ENCODE measurements around the gene SLC6A17. TPM values are rescaled to one million over a fixed set of nuclear protein-coding genes. Genes with fewer than 3 reads are reported as not detected.

Gene SLC6A17
- total RNA-seq, 1 donor from 2014 or later, result not detected

DNA sequence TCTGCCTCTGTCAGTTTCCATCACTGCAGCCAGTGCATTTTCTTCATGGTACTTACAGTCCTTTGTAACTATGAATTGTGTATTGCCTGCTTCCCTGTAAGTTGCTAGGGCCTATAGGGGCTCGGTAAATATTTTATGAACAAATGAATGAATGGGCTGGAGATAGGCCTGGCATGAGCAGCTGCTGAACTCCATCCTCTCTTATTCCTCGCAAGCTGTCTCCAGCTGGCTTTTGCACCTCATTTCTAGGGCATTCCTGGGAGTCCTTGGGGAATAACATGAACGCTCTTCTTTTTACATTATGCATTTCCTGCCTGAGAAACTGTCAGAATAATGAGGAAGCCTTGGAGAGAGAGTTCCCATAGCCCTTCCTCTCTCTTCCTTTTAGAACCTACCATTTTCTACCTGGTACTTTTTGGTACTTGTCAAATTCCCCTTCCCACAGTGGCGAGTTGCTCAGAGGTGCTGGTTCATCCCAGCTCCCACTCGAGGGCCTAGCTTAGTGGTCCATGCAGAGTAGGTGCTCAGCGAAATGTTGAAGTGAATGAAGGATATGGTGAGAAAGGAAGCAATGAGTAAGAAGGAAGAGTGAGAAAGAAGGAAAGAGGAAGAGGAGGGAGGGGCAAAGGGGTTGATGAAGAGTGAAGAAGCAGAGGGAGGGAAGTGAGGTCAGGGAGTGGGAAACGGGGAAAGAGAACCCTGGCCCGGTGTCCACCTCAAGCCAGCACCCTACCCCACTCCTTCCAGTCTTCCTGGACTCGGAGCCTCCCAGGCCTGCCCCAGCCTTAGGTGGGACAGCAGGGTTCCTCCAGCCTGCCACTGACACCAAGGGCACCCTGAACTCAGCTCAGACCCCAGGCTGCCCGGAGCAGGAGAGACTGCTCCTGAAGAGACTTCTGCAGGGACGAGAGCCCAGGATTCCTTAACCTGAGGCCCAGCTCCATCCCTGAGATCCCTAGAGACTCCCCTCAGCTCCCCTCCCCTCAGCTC lies 89.4 kb downstream of the SLC6A17 start:
- DNase-seq (ENCODE audit: low spot score), result no peak

DNA sequence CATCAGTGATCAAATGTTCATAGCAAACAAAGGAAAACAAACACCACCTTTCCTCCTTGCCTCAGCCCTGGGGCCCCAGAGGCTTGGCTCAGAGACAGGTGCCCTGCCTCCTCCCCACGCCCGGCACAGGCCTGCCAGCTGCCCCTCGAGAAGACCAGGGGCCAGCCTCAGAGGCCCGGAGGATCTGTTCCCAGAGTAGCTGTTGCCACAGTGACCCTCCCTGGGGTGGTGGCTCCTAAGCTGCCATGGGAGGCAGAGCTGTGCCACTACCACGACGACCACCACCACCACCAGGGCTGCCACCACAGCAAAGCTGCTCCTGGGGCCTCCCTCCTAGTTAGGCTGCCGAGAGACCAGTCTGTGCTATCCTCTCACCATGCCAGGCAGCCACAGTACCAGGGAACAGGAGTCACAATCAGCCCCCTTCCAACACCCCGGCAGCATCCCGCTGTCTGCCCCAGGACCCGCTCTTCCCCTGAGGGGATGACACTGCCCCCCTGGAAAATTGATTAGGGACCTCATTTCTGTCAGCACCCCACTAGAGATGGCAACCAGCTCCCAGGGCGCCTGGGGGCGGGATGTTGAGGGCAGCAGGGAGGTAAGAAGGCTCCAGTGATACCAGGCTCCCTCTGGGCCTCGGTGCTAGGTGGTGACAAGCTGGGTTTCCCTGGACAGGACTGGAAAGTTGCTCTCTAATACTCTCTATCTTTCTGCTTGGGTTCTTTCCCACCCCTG lies 90.3 kb downstream of the SLC6A17 start:
- DNase-seq (ENCODE audit: low spot score), result no peak

DNA sequence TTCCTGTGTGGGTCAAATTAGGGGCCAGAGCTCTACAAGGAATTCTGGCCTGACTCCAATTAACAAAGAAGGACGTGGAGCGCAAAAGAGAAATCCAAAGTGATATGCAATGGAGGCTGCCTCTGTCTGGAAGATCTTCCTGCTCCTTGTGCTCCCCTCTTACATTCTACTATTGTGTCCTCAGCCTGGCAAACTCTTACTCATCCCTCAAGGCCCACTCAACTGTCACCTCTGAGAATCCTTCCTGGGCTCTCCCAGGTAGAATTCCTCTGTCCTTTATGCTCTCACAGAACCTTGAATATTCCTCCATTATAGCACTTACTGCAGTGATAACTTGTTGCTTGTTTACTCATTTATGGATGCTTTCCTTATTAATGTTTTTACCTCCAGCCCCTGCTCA lies 91.2 kb downstream of the SLC6A17 start:
- DNase-seq (ENCODE audit: low spot score), result no peak

DNA sequence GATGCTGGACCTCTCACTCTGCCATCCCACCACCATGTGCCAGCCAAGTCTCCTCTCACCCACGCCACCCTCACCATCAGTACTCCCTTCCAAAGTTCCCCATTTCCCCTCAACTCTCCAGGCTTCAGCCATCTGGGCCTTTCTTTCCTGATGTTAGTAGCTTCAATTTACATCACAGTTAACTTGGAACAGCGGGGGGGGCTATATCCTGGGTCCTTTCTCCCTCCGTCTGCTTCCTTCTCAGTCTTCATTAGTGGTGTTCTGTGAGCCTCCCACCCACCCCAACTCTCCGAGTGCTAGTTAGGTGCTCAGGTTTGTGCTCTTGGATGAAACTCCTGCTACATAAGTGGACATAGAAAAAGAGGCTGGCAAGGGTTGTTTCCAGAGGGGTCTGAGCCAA lies 91.8 kb downstream of the SLC6A17 start:
- DNase-seq (ENCODE audit: low spot score), result no peak

DNA sequence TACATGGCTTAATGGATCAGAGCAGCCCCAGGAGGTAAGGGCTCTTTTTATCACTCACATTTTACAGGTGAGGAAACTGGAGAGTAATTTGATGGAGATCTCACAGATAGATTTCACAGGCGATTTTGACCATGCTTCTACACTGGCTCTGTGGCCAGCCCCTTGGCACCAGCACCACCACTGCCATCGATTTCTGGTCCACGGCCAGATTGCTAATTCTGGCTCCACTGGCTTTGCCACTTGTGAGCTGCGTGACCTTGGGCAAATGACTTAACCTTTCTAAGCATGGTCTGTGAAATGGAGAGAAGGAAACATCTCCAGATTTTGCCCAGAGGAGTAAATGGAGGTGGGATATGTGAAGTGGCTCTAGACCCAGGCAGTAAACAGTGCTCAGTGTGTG lies 92.4 kb downstream of the SLC6A17 start:
- no peak for DNase-seq (ENCODE audit: low spot score)

DNA sequence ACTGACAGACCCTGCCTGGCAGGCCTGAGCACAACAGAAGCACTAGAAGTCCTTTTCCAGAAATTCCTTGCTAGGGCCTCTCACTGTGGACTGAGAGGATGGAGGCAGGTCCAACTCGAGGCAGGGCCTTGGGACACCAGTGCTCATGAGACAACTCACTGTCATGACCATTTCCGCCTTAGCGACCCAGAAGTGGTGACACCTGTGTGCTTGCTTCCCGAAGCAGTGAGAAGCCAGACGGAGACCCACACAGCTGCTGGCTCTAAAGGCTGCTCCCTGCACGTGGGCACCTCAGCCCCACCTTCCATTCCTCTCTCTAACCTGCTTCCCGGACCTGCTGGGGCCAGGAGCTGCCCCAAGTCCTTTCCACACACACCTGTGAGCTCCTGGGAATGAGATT lies 92.9 kb downstream of the SLC6A17 start:
- no peak for DNase-seq (ENCODE audit: low spot score)

DNA sequence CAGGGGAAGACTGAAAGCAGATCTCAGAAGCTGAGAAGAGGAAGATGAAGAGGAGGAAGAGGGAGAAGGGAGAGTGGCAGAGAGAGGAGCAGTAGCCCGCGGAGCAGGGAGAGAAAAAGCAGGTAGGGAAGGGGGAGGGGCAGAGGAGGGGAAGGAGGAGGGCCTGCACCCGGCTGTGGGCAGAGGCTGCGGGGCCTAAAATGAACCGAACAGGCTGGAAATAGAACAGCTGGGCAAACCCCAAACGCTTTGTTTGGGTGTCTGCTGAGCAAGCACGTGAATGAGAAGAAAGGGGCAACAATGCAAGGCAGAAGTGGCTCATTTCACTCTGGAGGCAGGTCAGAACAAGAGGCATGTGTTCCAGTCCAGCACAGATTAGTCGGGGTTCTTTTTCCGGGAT lies 93.3 kb downstream of the SLC6A17 start:
- no peak for DNase-seq (ENCODE audit: low spot score)

DNA sequence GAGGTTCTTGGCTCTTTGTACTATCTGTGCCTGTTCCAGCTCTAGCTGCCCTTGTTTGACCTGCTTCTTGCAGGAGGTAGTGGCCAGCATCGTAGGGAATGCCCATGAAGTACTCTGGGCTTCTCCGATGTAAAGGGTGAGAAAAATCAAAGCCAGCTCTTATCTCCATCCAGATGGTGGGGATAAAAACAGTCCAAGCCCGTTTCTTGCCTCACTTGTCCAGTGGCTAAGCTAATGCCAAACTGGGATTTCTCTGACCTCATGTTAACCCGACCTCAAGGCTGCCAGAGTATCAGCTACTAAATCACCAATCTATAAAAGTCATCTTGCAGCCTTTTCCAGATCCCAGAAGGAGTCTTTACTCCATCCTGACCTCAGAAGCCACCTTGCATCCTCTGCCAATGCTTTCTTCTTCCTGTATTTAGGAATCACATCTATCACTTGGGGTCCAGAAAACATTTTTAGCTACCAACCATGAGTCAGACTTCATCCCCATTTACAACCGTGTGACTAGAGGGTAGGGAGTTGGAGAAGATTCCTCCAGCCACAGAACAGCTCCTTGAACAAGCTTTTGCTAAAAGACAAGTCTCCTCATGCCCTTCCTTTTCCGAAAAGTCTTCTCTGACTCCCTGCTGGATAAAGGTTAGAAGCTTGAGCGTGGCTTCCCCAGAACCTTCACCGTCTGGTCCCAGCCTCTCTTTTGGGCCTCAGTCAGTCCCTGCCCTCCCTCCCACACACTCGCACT lies 95.8 kb downstream of the SLC6A17 start:
- DNase-seq (ENCODE audit: low spot score), result peak; percentile 18

DNA sequence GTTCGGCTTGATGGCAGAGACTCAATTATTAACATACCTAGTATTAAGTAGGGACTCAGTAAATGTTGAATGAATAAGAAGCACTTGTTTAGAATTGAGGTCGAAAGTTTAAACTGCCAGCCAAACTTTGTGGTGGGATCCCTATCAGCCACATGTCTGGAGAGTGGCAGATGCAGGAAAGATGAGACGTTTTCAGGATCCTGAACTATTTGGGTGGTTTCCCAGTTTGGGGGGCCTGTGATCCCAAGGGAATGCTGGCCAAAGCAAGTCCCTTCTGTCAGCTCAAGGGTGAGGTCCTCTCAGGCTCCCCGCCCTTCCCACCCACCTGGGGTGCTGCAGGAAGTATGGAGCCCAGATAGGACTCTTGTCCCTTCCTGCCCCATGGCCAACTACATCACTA lies 98.5 kb downstream of the SLC6A17 start:
- peak; percentile 41 for DNase-seq (ENCODE audit: low spot score)

DNA sequence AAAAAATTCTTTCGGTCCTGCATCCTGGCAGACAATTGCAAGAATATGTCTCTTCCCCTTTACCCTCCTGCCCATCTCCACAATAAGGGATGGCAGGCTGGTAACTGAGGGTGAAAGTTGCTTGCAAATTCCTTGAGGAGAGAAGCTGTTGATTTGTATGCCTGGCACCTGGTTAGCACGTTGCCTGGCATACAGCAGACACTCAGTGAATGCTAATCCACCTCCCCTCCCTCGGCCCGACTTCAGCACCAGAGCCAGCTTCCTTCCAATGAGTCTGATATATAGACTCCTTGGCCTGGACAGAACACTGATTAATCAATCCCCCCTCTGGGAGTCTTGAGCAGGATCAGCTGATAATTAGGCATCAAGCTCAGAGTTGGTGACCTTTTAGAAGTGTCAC lies 99.0 kb downstream of the SLC6A17 start:
- DNase-seq (ENCODE audit: low spot score), result no peak

DNA sequence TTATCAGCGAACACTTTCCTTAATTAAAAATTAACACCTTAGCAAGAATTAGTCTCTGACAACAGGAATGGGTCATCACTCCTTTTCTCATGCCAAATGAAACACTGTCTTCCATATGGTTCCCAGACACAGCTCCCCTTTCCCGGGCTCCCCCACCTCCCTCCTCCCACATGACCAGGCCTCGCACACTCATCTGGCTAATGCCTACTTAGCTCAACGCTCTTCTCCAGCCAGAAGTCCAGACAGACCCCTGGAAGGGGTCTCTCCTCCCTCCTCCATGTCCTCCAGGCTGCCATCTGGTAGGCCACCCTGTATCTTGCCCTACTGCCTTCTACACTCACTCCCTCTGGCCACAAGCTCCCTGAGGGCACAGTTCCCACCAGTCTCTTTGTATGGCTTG lies 99.7 kb downstream of the SLC6A17 start:
- DNase-seq (ENCODE audit: low spot score), result peak; percentile 72

DNA sequence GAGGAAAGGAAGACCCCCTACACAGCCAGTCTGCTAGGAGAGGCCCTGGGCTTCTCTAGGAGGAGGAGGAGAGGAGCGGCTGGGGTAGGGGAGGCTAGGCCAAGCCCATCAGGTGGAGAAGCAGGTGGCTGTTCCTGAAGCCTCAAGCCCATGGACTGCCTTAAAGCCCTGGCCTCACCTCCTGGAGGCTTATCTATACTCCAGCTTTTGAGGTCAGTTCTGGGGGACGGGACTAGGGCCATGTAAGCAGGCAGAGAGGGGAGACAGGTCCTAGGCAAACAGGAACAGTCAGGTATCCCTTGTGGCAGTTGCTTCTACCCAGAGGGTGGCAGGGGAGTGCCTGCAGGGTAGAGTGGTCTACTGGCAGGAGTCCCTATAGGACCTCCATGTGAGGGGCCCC lies 100.5 kb downstream of the SLC6A17 start:
- peak; percentile 53 for DNase-seq (ENCODE audit: low spot score)

Other genes starting within 250 kb of the SLC6A17 start
- gene CSF1, start 239.6 kb upstream of the SLC6A17 start, total RNA-seq, result 228 TPM
- 123 TPM for gene AHCYL1, start 165.7 kb upstream of the SLC6A17 start, total RNA-seq
- 28.3 TPM for gene STRIP1, start 115.9 kb upstream of the SLC6A17 start, total RNA-seq
- not detected for gene ALX3, start 79.8 kb upstream of the SLC6A17 start, total RNA-seq
- not detected for gene UBL4B, start 38.1 kb upstream of the SLC6A17 start, total RNA-seq
- 12.8 TPM for gene KCNC4, start 59.8 kb downstream of the SLC6A17 start, total RNA-seq
- 21.1 TPM for gene RBM15, start 188.9 kb downstream of the SLC6A17 start, total RNA-seq
- gene SLC16A4, start 240.5 kb downstream of the SLC6A17 start, total RNA-seq, result 7.2 TPM

All from mesenteric fat pad (tissue), 1 donor.